HG02870 (cell line): Measurements from ENCODE around the gene THBS3.
"Not testable (repeated sequence)": the region's sequence is repeated elsewhere in the genome, so short reads cannot be mapped to it uniquely, and the experiment has no call there.

Experiments used
- ATAC-seq: cut with Tn5 transposase; IDR thresholded peaks from one replicate; pipeline ENCODE4 v1.9.1; 2021; ENCODE audit warnings: mild to moderate bottlenecking, moderate library complexity; ENCODE audit not compliant: unreplicated experiment

The THBS3 gene

DNA sequence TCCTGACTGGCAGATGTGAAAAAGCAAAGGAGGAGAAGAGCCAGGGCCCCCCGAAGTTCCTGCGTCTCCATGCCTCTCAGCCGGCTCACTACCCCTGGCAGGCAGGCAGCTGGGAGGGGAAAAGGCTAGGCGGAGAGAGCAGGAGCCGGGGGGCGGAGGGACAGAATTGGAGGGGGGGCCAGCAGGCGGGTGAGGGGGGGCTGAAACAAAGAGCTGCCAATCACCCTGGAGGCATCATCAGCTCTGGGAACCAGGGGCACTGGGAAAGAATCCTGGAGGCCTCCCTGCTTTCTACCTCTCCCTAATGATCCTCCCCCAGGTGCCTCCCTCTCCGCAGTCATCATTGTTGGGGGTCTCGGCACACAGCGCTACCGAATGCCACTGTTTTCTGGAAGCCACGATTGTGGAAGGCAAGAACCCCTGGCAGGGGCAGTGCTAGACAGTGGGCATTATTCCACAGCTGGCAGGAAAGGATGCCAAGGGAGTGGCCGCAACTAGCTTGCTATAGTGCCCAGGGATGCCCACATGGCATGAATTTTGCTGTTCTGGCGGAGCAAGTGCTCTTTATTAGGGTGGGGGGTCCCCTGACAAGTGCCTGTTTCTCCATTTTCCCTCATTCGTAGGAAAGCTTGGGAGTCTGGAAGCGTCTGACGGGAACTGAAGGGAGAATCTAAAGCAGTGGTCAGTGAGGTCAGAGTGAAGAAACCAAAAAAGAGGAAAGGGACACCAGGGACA lies at the start of gene THBS3:
Gene THBS3, minus strand, starts transcription at position 92 of the 735 bp plus-strand sequence. Its CDS starts 21 bp downstream, at position 71.
- ATAC-seq: no peak

DNA sequence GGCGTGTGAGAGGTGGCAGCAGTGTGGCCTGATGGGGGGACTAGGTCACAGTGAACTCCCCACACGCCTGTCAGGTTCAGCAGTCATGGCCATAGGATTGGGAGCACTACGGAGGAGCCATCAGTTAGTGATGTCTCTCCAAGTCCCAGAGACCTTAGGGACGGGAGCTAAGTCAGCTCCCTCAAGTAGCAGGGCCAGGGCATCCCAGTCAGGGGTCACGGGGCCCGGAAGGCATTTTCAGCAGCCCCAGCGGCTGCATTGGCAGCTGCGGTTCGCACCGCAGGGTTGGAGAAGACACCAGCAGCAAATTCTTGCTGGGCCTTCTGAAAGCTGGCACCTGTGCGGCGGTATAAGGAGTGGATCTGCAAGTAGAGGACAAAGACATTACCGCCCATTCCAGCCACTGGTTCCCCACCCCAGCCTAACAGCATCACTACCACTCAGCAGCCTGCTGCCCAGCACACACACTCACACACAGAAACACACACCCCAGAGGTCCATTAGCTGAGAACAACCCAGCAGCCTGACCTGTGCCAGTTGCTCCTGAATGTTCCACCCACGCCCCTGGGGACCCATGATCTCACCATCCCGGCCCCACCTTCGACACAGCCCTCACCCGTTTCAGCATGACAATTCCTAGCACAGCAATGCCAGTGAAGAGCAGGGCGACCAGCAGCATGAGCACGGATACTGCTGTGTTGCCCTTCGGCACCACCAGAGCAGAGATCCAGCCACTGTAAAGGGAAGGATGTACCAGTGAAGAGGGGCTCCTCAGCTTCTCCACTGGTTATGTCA lies 48.6 kb upstream of the THBS3 start:
- no peak for ATAC-seq

DNA sequence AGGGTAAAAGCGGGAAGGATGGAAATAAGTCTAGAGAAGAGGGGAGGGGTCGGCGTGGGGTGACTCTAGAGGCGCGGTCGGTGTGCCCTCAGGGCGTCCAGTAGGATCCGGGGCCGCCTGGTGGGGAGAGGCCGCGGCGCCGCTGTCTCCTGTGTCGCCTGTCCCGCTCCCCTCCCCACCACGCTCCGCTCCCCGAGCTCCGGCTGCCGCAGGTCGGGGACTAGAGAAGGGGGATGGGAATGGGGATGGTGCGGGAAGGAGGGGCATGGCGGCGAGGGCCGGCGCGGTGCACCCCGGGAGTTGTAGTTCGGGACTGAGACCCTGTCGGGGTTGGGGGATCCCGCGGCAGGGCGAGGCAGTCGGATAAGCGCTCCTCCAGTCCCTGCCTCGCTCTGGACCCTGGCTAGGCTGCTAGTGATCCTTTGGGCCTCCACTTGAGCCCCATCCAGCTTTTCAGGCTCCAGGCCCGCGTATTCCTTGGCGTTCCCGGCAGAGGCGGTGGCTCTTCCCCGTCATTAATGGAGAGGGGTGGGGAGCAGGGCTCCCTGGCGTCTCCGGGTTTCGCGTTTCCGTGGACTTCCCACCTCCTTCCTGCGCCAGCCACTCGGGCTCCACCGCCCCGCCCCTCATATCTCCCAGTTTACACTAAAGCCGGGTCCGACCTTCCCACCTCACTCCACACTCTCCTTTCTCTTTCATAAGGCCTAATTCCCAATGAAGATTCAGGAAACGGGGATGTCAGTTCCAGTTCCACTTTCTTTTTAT lies 47.7 kb upstream of the THBS3 start, which contains the start of gene ENTREP3:
Gene ENTREP3, minus strand, starts transcription at position 241 of the 765 bp plus-strand sequence. CDS start 606 bp downstream, outside the sequence.
- peak; percentile 49 for ATAC-seq

DNA sequence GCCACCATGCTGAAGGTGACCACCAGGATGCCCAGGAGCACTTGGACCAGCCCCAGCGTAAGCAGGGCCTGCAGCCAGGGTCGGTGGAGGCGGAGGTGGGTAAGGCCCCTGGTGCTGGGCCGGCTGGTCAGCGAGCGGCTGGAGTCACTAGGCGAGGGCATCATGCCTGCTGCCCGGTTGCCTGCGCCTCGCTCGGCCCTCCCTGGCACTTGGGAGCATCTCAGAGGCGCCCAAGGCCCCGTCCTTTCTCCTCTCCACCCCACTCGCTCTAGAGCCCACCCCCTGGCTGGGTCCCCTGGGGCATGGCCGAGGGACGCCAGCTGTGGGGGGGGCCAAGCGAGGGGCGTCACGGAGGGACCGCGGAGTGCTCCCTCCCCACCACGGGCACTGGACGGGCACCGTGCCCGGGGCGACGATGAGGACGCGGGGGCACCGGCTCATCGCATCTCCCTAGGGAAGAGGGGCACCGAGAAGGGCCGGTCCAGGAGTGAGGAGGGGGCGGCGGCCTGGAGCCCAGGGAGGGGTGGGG lies 47.1 kb upstream of the THBS3 start:
- ATAC-seq: no peak

DNA sequence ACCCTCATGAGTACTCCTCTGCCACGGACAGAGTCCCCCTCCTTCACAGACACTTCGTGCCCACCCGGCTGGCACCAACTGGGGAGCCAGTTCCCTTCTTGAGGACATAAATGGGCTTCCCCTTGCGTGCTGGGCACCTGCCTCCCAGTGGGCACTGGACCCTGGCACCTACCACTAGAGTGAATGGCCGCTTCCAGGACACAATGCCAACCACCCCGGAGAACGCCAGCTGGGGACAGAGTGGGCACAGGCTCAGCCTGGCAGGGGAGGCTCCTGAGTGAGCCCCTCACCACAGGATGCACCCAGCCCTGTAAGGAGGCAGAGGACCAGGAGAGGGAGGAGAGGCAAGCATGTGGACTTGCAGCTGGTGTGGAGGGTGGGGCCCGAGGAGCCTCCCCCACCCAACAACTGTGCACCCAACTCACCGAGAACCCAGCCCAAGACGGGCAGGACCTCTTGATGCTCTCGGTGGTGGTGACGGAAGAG lies 46.6 kb upstream of the THBS3 start:
- no peak for ATAC-seq

DNA sequence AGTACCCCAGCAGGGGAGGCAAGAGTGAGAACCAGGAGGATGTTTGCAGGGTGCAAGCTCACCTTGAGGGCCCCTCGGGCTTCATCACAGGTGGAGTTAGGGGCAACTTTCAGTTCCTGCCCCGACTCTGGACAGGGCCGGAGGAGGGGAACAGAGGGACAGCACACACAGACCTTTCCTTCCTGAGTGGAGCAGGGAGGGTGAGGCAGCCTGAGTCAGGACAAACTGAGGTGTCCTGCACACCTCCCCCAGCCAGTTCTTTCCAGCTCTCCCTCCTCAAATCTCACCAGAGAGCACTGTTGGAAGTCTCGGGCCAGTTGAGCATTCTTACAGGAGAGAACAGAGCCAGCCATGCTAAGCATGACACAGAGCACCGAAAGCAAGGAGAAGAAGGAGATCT lies 46.1 kb upstream of the THBS3 start:
- ATAC-seq: no peak

DNA sequence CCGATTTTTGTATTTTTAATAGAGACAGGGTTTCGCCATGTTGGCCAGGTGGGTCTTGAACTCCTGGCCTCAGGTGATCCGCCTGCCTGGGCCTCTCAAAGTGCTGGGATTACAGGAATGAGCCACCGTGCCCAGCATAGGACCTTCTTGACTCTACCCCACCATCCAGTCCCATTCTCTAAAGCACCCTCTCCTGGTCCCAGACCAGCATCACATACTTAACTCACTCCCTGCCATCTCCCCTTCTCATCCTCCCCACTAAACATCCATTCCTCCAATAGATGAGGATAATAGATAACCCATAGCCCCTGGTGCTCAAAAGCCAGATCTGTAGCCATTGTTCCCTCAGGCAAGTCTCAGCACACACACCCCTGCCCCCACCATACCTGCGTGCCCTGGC lies 45.5 kb upstream of the THBS3 start:
- ATAC-seq: no peak

DNA sequence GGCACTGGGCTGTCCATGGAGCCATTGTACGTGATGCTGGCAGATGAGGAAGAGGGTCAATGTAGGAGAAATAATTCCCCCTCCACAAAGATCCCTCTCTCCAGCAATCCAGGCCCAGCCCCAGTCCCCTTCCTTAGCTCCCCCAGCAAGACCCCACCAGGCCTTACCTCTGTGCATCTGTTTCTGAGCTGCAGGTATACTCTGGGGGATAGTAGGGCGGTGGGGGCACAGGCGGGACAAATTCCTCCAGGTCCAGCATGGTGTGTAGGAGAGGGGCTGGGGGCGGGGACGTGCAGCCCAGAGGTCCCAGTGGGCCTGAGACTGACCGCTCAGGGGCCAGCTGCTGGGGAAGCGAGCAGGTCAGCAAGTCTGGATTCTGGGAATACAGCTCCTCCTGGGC lies 43.9 kb upstream of the THBS3 start:
- ATAC-seq: no peak

DNA sequence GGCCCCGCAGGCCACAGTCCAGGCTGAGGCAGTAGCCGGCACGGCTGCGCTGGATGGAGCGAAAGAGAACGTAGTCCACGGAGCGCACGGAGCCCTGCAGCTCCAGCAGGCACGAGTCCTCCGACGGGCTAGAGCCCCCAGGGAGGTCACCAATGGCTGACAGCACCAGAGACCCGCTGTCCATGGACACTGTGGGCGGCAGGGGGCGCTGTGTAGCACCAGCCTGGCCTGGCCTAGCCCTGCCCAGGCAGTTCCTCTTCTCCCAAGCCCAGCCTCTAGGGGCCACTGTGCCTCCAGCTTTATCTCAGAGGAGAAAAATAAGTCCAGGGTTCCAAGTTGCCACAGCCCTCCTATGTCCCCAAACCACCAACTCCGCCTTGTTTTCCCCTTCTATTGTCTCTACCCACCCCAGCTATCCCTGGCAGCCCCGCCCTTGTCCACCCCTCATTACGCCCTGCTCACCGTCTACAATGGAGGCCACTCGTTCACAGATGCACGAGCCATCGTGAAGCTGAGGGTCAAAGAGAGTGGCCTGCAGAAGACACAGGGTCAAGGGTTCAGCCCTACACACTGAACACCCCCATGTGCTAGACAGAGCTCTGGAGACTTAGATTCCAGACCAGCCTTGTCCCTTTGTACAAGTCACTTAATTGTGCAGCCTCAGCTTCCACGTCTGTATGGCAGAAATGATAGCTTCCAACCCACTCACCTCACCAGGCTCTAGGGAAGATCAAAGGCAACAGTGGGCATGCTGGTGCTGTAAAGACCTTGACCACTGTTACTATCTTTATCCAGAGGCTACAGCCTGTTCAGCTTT lies 43.1 kb upstream of the THBS3 start:
- peak; percentile 85 for ATAC-seq

DNA sequence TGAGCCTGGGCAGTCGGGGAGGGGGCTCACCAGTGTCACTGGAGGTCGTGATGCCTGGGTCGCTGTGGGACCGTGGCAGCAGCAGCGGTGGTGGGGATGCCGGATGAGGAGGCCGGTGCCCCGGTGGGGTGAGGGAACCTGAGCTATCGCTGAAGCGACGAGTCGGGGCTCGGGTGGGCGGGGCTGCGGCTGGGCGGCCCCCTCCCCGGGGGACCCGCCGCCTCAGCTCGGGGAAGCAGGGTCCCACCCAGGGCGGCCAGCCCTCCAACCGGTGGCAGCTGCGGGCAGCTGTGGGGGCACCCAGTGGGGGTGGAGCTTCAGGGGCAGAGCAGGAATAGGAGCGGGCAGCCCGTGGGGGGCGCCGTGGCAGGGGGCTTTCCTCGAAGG lies 42.5 kb upstream of the THBS3 start:
- ATAC-seq: no peak

DNA sequence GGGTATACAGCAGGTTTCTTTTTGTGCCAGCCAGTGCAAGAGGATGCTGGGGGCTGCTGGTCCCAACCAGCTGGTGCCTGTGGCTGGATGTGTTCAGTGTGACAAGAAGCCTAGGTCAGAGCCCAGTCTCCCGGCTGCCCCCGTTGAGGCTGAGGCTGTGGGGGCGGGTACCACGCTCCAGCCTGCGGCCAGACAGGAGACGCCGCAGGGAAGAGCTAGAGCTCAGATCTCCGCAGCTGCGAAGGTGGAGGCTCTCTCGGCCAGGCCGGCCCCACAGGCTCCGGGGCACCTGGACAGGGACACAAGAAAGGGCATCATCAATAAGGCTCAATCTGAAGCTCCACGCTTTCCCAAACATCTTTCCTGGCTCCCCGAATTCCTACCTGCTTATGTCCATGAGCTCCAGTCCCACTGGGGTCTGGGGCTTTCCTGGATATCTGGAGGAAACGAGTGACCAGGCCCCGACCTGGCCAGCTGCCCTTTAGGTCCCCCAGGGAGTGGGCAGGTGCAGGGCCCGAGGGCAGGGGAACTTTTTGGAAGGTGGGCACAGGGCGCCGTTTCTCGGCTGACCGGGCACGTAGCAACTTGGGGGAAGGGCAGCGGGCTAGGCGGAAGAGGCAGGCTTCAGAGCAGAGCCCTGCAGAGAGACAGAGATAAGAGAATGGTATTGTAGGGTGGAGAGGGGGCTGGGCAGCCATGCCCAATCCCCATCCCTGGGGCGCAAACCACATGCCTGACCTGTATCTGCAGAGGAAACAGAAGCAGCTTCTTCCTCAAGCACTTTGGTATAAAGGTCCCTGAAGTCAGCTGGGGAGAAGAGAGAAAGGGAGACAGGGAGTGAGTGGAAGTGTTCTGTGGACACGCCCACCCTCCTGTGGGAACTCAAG lies 40.2 kb upstream of the THBS3 start:
- no peak for ATAC-seq

DNA sequence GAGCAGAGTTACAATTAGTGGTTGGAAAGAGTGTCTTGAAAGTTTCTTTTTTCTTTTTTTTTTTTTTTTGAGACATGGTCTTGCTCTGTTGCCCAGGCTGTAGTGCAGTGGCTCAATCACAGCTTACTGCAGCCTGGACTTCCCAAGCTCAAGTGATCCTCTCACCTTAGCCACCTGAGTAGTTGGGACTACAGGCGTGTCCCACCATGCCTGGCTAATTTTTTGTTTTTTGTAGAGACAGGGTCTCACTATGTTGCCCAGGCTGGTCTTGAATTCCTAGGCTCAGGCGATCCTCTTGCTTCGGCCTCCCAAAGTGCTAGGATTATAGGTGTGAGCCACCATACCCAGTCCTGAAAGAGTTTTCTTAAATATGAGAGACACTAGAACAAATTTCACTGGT lies 39.1 kb upstream of the THBS3 start:
- ATAC-seq: not testable (repeated sequence)

DNA sequence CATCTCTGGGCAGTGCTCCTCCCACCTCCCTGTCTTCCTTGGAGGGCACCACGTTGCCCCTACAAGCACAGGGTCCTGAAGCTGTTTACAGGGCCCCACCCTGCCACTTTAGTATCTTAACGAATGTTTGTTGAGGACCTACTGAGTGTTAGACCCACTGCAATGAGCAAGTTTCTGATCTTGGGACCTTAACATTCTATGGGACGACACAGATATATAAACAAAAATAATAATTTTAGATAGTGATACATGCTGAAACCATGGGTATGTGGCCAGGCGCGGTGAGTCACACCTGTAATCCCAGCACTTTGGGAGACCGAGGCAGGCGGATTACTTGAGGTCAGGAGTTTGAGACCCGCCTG lies 37.4 kb upstream of the THBS3 start:
- ATAC-seq: no peak

DNA sequence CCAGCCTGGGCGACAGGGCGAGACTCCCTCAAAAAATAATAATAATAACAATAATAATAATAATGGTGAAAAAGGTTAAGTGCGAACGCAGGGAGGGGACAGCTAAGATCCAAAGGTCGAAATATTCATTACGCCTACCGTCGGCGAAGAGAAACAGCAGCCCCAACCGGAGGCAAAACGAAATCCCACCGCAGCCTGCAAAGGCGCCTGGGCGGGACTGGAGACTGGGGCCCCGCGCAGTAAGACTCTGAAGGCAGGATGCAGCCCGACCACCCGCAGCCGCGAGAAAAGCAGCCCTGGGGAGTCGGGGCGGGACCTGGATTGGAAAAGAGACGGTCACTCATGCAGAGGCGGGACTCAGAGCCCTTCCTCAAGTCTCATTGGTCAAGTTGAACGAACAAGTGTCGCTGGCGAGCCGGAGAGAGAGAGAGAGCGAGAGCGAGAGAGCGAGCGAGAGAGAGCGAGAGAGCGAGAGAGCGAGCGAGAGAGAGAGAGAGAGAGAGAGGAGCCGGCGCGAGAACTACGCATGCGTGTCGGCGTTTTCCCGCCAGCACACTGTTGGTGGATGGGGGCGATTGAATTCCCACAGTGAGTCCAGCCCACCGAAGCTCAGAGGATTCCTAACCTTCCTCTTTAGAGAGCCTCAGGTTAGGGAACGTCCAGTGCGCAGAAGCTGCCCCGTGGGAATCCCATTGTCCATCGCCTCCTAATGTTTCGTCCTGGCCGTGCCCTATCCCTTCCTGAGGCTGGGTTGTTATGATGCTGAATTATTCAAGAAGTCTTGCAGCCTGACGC lies 36.9 kb upstream of the THBS3 start:
- peak; percentile 89 for ATAC-seq

DNA sequence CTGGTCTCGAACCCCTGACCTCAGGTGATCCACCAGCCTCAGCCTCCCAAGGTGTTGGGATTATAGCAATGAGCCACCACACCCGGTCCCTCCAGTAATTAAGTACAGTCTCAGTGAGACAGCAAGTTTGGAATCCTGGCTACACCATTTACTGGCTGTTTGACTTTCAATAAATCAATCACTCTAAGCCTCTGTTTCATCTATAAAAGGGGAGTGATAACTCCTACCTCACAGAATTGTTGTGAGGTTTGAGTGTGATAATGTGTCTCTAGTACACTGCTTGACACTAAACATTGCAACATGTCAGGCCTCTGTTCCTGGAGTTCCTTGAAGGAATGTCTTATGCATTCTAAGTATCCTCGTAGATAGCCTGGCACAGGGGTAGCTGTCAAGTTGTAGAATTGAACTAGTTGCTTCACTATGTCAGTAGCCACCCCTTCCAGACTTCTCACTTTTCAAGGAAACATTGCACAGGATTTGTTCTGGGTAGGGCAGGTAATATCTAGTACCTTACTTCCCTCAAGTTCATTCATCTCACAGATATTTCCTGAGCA lies 35.2 kb upstream of the THBS3 start:
- no peak for ATAC-seq

DNA sequence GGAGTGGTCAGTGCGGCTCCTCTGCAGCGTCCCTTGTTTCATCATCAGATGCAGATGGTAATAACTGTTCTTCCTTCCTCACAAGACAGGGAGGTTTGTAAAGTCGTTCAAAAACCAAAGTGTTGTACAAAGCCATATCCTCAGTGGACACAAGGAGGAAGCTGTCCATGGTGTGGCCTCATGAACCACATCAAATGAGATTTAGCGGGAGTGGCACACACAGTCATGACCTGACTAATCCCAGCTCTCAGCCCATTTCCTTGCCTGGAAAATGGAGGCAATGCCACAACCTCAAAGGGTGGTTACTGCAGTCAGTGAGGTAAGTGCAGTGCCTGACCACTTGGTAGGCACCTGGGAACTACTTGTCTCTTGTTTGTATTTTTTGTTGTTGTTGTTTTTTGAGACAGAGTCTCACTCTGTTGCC lies 34.2 kb upstream of the THBS3 start:
- ATAC-seq: no peak

DNA sequence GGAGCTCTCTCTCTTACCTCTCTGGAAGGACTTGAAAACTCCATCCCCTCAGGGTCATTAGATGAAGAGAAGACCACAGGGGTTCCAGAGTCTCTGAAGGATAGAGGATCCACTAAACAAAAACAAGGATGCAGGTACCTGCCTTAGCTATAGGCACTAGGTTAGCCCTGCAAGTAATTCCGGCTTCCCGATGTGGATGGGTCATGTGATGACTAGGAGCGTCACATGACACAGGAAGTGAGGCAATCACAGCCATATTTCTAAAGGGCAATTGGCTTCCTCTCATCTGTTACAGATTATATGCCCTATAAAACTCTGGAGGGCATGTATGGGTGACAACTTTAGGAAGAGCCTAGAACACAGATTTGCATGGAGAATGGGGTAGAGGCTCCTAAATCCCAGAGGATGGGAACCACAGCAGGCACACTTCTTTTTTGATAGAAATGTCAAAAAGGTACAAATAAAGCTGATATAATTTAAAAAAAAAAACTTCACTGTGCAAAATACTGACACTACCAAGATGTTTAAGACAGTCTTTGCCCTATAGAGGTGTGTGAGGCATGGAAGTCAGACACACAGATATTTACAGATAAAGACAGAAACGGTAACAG lies 33.5 kb upstream of the THBS3 start:
- no peak for ATAC-seq

DNA sequence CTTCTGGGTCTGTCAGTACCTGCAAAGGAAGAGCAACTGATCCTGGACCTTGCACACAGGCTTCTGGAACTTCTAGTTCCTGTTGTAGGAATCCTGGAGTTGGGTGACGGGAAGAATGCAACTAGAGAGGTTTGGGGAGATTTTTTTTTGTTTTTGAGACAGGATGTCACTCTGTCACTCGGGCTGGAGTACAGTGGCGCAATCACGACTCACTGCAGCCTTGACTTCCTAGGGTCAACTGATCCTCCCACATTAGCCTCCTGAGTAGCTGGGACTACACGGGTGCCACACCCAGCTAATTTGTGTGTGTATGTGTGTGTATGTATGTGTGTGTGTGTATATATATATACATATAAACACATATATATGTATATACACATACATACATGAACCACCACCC lies 28.8 kb upstream of the THBS3 start:
- ATAC-seq: no peak
